Fibroblast of skin of scalp (primary cell): ENCODE measurements around the gene MZB1. TPM values are rescaled to one million over a fixed set of nuclear protein-coding genes. Genes with fewer than 3 reads are reported as not detected.

ENCODE experiments used
- DNase-seq: peaks from one replicate; pipeline ENCODE4 v3.0.0-alpha.2; 2013
- polyA plus RNA-seq, 2 experiments: library from polyadenylated mRNA; unstranded; fragments of 120-200 nt; gene quantifications; one replicate each; pipeline ENCODE4 v1.2.1, GENCODE V29; 2013; ENCODE audit not compliant: insufficient read length in 2 of 2

MZB1 gene, protein sequence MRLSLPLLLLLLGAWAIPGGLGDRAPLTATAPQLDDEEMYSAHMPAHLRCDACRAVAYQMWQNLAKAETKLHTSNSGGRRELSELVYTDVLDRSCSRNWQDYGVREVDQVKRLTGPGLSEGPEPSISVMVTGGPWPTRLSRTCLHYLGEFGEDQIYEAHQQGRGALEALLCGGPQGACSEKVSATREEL
- polyA plus RNA-seq (2013, experiment 1 of 2; ENCODE audit: insufficient read length), result not detected
- not detected for polyA plus RNA-seq (2013, experiment 2 of 2; ENCODE audit: insufficient read length)

GRCh38 chr5:139389701-139390638 lies at the start of gene MZB1:
MZB1 (minus strand) TSS chr5:139389913; CDS start chr5:139389856, 57 bp downstream.
- no peak for DNase-seq

DNA sequence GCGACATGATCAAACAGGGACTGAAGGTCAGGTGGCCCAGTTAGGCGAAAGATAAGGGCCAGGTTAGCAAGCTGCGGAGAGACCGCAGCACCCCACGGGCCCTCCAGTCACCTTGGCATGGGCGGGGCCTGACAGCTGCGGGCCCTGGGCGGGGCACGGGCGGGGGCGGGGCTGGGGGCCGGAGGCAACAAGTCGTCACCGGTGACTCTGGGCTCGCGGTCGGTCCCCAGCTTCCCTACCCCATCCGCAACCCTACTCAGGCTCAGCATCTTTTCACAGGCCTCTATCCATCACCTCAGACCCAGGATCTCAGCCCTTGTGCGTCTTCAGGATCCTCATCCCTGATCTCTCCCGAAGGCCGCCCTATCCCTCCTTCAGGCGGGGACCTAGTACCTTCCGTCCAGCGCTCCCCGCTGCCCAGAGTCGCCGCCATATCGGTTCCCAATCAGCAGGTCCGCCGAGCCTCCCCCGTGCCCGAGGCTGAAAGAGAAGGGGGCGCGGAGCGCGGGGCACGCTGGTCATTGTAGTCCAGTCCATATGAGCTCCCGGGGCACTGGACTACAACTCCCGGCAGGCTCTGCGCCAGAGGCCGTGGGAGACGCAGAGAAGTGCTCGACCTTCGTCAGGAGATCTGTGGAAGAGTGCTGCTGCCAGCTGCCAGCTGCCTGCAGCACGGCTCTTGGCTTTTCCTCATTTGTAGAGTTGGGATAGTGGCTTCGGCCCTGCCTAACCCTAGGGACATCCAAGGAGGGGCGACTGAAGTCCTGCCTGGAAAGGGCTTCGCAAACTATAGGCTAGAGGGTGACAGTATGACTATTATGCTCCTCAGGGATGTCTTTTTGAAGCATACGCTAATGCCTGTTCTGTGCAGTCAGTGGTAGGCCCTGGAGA lies 49.5 kb upstream of the MZB1 start, which contains the start of gene DNAJC18:
TSS of gene DNAJC18 (minus strand) at position 513 of the 891 bp plus-strand sequence. CDS start at position 433, 80 bp downstream.
- peak; percentile 90 for DNase-seq

GRCh38 chr5:139438707-139439012 lies 48.9 kb upstream of the MZB1 start:
- DNase-seq, result no peak

- DNase-seq, result no peak
These were observed 46.0 kb upstream of the MZB1 start for GRCh38 chr5:139435676-139436075.

DNA sequence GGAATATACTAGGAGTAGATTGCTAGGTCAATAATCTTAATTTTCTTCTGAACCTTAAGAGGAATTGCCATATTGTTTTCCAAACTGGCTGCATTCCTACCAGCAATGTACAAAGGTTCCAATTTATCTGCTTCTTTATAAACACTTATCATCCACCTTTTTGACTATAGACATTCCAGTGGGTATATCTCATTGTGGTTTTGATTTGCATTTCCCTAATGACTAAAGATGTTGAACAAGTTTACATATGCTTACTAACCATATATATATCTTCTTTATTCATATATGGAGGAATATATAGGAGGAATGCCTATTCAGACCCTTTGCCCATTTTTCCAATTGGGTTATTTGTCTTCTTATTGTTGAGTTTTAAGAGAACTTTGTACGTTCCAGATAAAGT lies 42.0 kb upstream of the MZB1 start:
- DNase-seq, result no peak

DNA sequence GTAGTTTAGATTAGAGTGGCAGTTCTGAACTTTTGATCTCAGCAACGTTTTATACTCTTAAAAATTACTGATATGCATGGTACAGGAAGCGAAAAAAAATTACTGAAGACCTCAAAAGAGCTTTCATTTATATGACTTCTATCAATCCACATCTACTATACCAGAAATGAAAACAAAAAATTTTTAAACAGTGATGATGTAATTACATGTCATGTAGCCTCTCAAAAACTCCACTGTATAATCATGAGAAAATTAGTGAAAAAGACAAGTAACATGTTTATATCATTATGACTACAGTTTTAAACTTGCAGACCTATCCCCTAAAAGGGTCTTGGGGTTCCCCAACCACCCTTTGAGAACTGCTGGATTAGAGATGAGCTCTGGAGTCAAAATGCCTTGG lies 40.3 kb upstream of the MZB1 start:
- no peak for DNase-seq

- DNase-seq, result peak; percentile 92
These were observed 36.6 kb upstream of the MZB1 start for GRCh38 chr5:139426203-139426885.

DNA sequence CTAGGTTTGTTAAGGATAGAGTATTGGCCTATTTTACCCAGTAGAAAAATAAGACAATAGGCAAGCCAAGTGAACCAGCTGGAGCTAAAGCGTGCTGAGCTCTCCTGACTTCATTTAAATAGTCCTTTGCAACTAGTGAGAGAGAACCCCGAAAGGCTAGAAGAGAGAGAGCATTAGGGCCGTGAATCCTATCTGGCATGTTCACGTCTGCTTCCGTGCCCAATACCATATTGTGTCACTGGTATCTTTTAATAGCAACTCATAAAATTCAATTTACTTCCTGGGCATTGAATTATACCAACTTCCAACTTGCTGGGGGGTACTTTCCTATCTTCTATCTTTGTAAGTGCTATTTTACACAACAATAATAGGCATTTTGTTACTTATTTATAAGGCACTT lies 35.8 kb upstream of the MZB1 start:
- DNase-seq, result no peak

DNA sequence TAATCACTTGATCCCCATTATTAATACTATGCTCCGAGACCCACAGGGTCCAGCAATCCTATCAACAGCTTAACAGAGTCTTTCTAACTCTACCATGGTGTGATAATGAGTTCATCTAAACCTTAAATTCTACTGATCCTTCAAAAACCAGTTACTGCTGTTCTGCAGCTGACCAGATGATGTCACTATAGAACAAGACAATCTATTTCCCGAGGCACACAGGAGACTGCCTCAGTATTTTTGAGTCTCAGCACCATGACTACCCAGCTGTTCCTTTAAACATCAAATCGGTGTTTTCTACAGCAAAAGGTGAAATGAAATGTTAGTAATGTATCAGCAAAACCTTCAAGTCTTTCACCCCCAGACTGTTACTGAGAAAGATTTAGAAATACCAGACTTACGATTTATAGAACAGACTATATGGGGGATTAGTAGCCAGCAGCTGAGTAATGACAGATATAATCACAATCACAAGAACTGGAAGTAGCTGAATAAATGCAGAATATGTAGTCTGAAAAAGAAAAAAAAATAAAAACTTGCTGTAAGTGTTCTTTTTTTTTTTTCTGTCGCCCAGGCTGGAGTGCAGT lies 32.7 kb upstream of the MZB1 start:
- peak; percentile 70 for DNase-seq

GRCh38 chr5:139419226-139420192 lies 29.8 kb upstream of the MZB1 start:
- no peak for DNase-seq

DNA sequence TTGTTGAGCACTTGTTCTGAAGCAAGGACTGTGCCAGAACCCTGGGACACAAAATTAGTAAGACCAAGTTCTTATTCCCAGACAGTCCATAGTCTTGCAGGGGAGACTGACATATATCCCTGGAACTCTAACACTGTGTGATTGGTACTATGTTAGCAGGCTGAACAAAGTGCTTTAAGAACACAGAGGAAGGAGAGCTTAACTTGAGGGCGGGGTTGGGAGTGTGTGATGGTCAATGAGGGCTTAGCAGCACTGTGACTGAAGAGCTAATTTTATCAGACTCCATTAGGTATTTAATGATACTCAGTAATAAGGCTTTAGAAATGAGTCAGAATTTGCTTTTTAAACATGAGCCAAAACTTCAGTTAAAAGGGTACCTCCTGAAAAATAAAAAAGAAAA lies 29.1 kb upstream of the MZB1 start:
- DNase-seq, result no peak

DNA sequence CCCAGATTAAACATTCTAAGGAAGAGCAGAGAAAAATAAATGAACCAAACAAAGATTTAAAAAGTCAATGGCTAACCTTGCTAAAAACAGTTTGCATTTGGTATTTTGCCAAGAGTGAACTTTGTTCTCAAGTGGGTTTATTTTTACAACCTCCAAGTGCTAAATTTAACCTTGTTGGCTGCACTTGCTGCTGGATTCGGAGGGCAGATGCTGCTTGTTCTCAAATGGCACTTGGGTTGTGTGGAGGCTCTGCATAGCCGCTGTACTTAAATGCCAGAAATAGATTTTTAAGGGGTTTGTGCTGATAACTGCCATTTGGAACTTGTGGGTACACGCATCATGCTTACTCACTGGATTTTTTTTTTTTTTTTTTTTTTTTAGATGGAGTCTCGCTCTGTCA lies 27.5 kb upstream of the MZB1 start:
- no peak for DNase-seq

GRCh38 chr5:139416651-139417050 lies 26.9 kb upstream of the MZB1 start:
- DNase-seq, result no peak

DNA sequence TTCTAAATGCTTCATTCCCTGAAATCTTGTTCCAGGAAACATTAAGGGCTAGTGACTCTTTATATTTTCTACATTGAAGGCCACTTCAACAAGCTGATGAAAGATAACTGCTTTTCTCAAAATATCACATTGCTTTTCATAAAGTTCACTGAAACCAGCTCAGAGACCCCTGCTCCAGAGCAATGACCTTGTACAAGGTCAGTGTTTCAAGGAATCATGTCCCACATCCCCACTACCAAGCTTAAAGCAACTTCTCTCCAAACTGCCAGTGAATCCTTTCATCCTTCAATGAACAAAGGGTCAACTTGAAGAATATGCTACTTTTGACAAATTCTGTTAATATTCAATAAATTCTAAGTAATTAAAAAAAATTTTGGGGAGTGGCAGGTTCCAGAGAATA lies 26.2 kb upstream of the MZB1 start:
- no peak for DNase-seq

- no peak for DNase-seq
These were observed 25.6 kb upstream of the MZB1 start for GRCh38 chr5:139415221-139415861.

DNA sequence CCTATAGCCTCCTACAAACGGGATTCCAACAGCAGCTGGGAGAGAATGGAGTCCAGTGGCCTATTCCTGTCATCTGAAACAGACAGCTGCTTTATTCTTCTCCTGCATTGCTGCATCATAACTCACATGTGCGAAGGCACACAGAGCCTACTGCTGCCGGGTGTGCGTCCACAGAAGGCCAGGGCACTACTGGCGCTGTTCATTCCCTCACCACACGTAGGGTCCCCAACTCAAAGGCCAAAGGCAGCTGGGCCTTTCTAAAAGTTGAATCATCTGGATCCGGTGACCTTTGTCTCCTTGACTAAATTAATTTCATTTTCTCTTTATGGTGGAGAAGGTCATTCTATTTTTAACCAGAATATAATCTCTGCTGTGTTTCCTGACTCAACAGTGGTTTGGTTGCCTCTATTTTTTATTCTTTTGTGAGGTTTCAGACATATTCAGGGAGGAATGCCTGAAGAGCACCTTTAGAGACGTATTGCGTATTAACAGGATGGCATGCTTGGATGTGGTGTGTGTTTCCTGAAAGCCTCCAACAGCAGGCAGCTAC lies 24.9 kb upstream of the MZB1 start:
- DNase-seq, result no peak

GRCh38 chr5:139413963-139414362 lies 24.2 kb upstream of the MZB1 start:
- no peak for DNase-seq

- DNase-seq, result no peak
These were observed 23.4 kb upstream of the MZB1 start for GRCh38 chr5:139413153-139413552.

DNA sequence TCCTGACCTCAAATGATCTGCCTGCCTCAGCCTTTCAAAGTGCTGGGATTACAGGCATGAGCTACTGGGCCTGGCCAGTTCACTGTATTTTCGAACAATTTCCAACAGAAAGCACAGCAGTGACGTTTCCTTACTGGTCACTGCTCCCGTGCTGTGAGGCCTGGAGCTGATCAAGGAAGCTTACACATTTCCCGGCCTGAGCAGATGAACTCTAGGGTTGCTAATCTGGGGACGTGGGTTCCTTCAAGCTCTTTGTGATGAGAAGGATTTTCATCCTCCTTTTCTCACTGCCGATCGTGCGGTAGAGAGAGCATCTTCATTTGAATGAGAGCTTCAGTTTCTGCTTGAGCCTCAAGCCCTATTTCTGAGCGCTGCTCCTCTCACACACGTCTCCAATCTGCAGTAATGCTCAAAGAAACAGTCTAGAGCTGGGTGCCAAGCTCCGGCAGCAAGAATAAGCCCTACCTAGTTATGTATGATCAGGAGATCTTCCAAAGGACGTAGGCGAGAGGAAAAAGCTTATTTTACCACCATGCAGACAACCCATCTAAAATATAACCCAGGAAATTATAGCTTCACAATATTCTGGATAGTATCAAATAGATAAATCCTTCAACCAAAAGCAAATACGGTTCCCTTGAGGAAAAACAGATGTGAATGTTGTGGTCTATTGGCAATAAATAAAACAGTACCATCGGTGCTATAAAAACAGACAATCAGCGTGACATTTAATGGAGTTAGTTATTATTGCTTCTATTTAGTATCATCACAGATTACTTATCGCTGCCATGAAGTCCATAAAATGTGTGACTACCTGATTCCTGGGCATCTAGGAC lies 21.5 kb upstream of the MZB1 start:
- no peak for DNase-seq
